ENCODE data around the gene CHIT1. TPM values are rescaled to one million over a fixed set of nuclear protein-coding genes. Genes with fewer than 3 reads are reported as not detected.

CHIT1 gene
- total and polyA plus RNA-seq, 2 experiments from 2014 or later: 0.07 to 0.47 TPM

- no peaks in the 10 kb centered on the region for H3K9me2 ChIP-seq (ENCODE audit: insufficient read depth)
- peaks cover 21% of the 10 kb centered on the region for H3K27me3 Mint-ChIP-seq (ENCODE audit: insufficient read depth, low read depth, poor library complexity)
- no peak overlapping the region for H3K4me3 Mint-ChIP-seq
- ATAC-seq (peak; percentile 2; the same call in 1 of the 3 replicates), DNase-seq (ENCODE audit: low spot score) (peak; percentile 22)
- H3K36me3 Mint-ChIP-seq (ENCODE audit: low read depth): no peaks in the 10 kb centered on the region
- H3K4me1 Mint-ChIP-seq: peaks cover 17% of the 10 kb centered on the region
- H3K36me3 ChIP-seq (ENCODE audit: insufficient read depth): no peaks in the 10 kb centered on the region
- H3K79me2 ChIP-seq (replicated peaks; ENCODE audit: insufficient read depth): no peaks in the 10 kb centered on the region
- H3K27ac Mint-ChIP-seq: no peak overlapping the region
- peaks cover 10% of the 10 kb centered on the region for H3K4me1 ChIP-seq (ENCODE audit: insufficient read depth)
- H2AFZ ChIP-seq: peak overlapping the region; percentile 0; the same call in 1 of the 2 replicates
- H3K4me3 ChIP-seq: no peak overlapping the region
- H3K4me2 ChIP-seq: no peak overlapping the region
- TF ChIP-seq ZNF331 (CRISPR knock-in tag; IDR thresholded peaks at IDR 0.05; ENCODE audit: low read depth) (no peak), EZH2phosphoT487 (IDR thresholded peaks at IDR 0.05; ENCODE audit: unreplicated experiment) (no peak), ZNF114 (CRISPR knock-in tag; IDR thresholded peaks at IDR 0.05) (no peak), CREB1 (CRISPR knock-in tag; IDR thresholded peaks at IDR 0.05; ENCODE audit: low read depth) (no peak), STAT1 (IDR thresholded peaks at IDR 0.05; ENCODE audit: unreplicated experiment) (no peak), POLR2AphosphoS5 (IDR thresholded peaks at IDR 0.05; ENCODE audit: low read depth) (no peak), EZH2 (IDR thresholded peaks at IDR 0.05; ENCODE audit: low read depth, unreplicated experiment) (no peak), CTCF (conservative IDR thresholded peaks at IDR 0.05; ENCODE audit: low read depth in 2 of 2) (no peak), JUNB (IDR thresholded peaks at IDR 0.05; ENCODE audit: unreplicated experiment) (no peak), NANOG (IDR thresholded peaks at IDR 0.05; ENCODE audit: borderline replicate concordance) (no peak)
- TF ChIP-seq, protein P1, sequence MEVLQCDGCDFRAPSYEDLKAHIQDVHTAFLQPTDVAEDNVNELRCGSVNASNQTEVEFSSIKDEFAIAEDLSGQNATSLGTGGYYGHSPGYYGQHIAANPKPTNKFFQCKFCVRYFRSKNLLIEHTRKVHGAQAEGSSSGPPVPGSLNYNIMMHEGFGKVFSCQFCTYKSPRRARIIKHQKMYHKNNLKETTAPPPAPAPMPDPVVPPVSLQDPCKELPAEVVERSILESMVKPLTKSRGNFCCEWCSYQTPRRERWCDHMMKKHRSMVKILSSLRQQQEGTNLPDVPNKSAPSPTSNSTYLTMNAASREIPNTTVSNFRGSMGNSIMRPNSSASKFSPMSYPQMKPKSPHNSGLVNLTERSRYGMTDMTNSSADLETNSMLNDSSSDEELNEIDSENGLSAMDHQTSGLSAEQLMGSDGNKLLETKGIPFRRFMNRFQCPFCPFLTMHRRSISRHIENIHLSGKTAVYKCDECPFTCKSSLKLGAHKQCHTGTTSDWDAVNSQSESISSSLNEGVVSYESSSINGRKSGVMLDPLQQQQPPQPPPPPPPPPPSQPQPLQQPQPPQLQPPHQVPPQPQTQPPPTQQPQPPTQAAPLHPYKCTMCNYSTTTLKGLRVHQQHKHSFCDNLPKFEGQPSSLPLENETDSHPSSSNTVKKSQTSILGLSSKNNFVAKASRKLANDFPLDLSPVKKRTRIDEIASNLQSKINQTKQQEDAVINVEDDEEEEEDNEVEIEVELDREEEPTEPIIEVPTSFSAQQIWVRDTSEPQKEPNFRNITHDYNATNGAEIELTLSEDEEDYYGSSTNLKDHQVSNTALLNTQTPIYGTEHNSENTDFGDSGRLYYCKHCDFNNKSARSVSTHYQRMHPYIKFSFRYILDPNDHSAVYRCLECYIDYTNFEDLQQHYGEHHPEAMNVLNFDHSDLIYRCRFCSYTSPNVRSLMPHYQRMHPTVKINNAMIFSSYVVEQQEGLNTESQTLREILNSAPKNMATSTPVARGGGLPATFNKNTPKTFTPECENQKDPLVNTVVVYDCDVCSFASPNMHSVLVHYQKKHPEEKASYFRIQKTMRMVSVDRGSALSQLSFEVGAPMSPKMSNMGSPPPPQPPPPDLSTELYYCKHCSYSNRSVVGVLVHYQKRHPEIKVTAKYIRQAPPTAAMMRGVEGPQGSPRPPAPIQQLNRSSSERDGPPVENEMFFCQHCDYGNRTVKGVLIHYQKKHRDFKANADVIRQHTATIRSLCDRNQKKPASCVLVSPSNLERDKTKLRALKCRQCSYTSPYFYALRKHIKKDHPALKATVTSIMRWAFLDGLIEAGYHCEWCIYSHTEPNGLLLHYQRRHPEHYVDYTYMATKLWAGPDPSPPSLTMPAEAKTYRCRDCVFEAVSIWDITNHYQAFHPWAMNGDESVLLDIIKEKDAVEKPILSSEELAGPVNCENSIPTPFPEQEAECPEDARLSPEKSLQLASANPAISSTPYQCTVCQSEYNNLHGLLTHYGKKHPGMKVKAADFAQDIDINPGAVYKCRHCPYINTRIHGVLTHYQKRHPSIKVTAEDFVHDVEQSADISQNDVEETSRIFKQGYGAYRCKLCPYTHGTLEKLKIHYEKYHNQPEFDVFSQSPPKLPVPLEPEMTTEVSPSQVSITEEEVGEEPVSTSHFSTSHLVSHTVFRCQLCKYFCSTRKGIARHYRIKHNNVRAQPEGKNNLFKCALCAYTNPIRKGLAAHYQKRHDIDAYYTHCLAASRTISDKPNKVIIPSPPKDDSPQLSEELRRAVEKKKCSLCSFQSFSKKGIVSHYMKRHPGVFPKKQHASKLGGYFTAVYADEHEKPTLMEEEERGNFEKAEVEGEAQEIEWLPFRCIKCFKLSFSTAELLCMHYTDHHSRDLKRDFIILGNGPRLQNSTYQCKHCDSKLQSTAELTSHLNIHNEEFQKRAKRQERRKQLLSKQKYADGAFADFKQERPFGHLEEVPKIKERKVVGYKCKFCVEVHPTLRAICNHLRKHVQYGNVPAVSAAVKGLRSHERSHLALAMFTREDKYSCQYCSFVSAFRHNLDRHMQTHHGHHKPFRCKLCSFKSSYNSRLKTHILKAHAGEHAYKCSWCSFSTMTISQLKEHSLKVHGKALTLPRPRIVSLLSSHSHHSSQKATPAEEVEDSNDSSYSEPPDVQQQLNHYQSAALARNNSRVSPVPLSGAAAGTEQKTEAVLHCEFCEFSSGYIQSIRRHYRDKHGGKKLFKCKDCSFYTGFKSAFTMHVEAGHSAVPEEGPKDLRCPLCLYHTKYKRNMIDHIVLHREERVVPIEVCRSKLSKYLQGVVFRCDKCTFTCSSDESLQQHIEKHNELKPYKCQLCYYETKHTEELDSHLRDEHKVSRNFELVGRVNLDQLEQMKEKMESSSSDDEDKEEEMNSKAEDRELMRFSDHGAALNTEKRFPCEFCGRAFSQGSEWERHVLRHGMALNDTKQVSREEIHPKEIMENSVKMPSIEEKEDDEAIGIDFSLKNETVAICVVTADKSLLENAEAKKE (CRISPR knock-in tag; IDR thresholded peaks at IDR 0.05): no peak
- TF ChIP-seq, protein P2, sequence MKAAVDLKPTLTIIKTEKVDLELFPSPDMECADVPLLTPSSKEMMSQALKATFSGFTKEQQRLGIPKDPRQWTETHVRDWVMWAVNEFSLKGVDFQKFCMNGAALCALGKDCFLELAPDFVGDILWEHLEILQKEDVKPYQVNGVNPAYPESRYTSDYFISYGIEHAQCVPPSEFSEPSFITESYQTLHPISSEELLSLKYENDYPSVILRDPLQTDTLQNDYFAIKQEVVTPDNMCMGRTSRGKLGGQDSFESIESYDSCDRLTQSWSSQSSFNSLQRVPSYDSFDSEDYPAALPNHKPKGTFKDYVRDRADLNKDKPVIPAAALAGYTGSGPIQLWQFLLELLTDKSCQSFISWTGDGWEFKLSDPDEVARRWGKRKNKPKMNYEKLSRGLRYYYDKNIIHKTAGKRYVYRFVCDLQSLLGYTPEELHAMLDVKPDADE (IDR thresholded peaks at IDR 0.05): no peak
- TF ChIP-seq, protein P3, sequence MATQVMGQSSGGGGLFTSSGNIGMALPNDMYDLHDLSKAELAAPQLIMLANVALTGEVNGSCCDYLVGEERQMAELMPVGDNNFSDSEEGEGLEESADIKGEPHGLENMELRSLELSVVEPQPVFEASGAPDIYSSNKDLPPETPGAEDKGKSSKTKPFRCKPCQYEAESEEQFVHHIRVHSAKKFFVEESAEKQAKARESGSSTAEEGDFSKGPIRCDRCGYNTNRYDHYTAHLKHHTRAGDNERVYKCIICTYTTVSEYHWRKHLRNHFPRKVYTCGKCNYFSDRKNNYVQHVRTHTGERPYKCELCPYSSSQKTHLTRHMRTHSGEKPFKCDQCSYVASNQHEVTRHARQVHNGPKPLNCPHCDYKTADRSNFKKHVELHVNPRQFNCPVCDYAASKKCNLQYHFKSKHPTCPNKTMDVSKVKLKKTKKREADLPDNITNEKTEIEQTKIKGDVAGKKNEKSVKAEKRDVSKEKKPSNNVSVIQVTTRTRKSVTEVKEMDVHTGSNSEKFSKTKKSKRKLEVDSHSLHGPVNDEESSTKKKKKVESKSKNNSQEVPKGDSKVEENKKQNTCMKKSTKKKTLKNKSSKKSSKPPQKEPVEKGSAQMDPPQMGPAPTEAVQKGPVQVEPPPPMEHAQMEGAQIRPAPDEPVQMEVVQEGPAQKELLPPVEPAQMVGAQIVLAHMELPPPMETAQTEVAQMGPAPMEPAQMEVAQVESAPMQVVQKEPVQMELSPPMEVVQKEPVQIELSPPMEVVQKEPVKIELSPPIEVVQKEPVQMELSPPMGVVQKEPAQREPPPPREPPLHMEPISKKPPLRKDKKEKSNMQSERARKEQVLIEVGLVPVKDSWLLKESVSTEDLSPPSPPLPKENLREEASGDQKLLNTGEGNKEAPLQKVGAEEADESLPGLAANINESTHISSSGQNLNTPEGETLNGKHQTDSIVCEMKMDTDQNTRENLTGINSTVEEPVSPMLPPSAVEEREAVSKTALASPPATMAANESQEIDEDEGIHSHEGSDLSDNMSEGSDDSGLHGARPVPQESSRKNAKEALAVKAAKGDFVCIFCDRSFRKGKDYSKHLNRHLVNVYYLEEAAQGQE (IDR thresholded peaks at IDR 0.05; ENCODE audit: unreplicated experiment): no peak
- no peak overlapping the region for H3K27ac ChIP-seq (ENCODE audit: low read depth)
- H3F3A ChIP-seq (replicated peaks; ENCODE audit: low read depth): no peaks in the 10 kb centered on the region
- no peaks in the 10 kb centered on the region for H3K27me3 ChIP-seq (ENCODE audit: insufficient read depth)
- no peaks in the 10 kb centered on the region; the same call in 2 of the 3 replicates for H3K9me3 Mint-ChIP-seq
- no peaks in the 10 kb centered on the region for H4K20me1 ChIP-seq (replicated peaks; ENCODE audit: insufficient read depth)
Observed at GRCh38 chr1:203215573-203215972, 13.9 kb downstream of the CHIT1 start.
